ENCODE measurements around the gene PCSK6.

PCSK6 gene

GRCh38 chr15:101326026-101326315 is 163.5 kb downstream of the PCSK6 start:
- no peak for TF ChIP-seq CTCF (IDR thresholded peaks at IDR 0.05; ENCODE audit: low read depth, low read length)
- DNase-seq (ENCODE audit: low read depth in 2 of 2) = no peak
- no peak overlapping the region for H3K4me3 ChIP-seq (replicated peaks in 1 of 2; ENCODE audit: low read depth in 2 of 2, low read length in 2 of 2)

GRCh38 chr15:101325263-101326025 is 164.1 kb downstream of the PCSK6 start:
- no peak for TF ChIP-seq CTCF (IDR thresholded peaks at IDR 0.05; ENCODE audit: low read depth, low read length)
- DNase-seq (ENCODE audit: low read depth in 2 of 2) = no peak
- H3K4me3 ChIP-seq (replicated peaks in 1 of 2; ENCODE audit: low read depth in 2 of 2, low read length in 2 of 2) = no peak overlapping the region

GRCh38 chr15:101324524-101325177 is 164.9 kb downstream of the PCSK6 start:
- no peak for TF ChIP-seq CTCF (IDR thresholded peaks at IDR 0.05; ENCODE audit: low read depth, low read length)
- H3K4me3 ChIP-seq (replicated peaks in 1 of 2; ENCODE audit: low read depth in 2 of 2, low read length in 2 of 2) = no peak overlapping the region
- DNase-seq (ENCODE audit: low read depth in 2 of 2) = no peak

GRCh38 chr15:101323793-101324523 is 165.5 kb downstream of the PCSK6 start:
- H3K4me3 ChIP-seq (replicated peaks in 1 of 2; ENCODE audit: low read depth in 2 of 2, low read length in 2 of 2) = no peak overlapping the region
- no peak for TF ChIP-seq CTCF (IDR thresholded peaks at IDR 0.05; ENCODE audit: low read depth, low read length)
- no peak for DNase-seq (ENCODE audit: low read depth in 2 of 2)

DNA sequence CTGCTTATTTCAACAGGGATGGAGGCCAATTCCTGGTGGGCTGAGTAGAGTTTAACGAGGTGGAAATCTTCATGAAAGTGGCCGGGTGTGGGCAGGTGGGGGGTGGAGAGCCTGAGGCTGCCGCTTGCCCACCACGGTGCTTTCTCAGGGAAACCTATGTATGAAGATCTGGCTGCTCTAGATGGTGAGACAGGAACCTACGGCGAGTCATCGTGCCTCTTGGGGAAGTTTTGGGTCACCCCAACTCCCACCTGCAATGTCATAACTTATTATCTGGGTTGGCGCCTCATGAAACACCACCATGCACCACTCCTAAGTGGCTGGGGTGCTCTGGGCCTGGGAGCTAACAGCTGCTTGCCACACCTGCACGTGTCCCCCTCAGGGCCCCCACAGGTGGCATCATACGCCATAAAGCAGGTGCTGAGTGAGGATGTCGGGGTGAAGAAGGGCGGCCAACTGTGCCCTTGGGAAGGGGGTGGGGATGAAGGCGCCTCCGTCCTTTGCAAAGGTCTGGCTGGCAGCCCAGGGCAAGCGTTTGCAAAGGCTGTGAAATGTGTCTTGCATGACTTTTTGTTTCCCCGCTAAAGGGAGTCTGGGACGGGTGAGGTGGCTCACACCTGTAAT is 166.5 kb downstream of the PCSK6 start:
- H3K4me3 ChIP-seq (replicated peaks in 1 of 2; ENCODE audit: low read depth in 2 of 2, low read length in 2 of 2) = no peak overlapping the region
- no peak for TF ChIP-seq CTCF (IDR thresholded peaks at IDR 0.05; ENCODE audit: low read depth, low read length)
- DNase-seq (ENCODE audit: low read depth in 2 of 2) = no peak

DNA sequence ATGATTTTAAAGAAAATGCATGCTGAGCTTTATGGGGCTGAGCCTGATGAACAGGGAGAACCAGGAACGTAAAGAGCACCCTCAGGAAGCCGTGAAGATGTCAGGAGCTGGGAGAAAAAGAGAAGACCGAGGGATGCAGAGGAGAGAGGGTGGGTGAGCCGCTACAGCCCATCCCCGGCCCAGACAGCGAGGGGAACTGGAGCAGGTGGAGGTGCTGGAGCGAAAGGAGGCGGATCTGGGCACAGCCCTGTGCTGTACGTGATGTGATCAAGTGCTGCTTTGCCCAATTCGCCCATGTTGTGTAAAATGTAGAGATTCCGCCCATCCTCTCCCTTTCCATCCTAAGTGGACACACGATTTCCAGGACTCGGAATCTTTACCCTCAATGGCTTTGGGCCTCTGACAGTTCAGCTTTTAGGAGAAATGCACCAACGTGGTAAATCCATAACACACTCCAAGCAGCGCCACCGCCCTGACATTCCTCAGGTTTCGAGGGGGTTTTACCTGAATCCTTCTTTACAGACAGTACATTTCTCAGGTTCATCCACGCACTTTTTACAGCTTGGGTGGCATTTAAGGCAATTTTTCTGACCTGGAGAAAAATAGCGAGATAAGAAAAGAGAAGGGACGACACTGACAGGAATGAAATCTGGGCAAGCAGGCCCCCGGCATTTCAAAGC is 167.4 kb downstream of the PCSK6 start:
- no peak for DNase-seq (ENCODE audit: low read depth in 2 of 2)
- H3K4me3 ChIP-seq (replicated peaks in 1 of 2; ENCODE audit: low read depth in 2 of 2, low read length in 2 of 2) = no peak overlapping the region
- TF ChIP-seq CTCF (IDR thresholded peaks at IDR 0.05; ENCODE audit: low read depth, low read length) = no peak

Measured in cardiac fibroblast (primary cell).